OCI-LY7 (cell line): ENCODE data around the gene DPEP3.

Experiments
- CTCF ChIP-seq: fragments of 200-600 bp; sonication (generic); conservative IDR thresholded peaks from 2 replicates; pipeline ENCODE4 v1.5.1; 2014; ENCODE audit warnings: mild to moderate bottlenecking, antibody characterized with exemption, low read length, moderate library complexity, mixed read lengths
- EZH2phosphoT487 ChIP-seq: fragments of 200-600 bp; sonication (generic); IDR thresholded peaks from 2 replicates; pipeline ENCODE4 v1.6.1; 2018; ENCODE audit warnings: low read depth, borderline replicate concordance, mild to moderate bottlenecking, mixed run types, antibody characterized with exemption, low read length, moderate library complexity, mixed read lengths

GRCh38 chr16:68009157-68009735 is 28.9 kb upstream of the DPEP3 start:
- TF ChIP-seq CTCF (no peak), EZH2phosphoT487 (no peak)
